A673 (cell line): ENCODE data around the gene PPM1F. TPM values are rescaled to one million over a fixed set of nuclear protein-coding genes. Genes with fewer than 3 reads are reported as not detected.
A peak's percentile ranks its signal among the peaks of the same experiment; 100 is the strongest.

Experiments
- BruUV-seq: library from RNA; stranded (reverse); fragments of 400-500 nt; replicated peaks from 2 replicates; lab custom pipeline; 2021; lab: Mats Ljungman, UMichigan
- CTCF ChIA-PET: fragments of 300-600 bp; sonication (Branson Sonifier 250); formaldehyde crosslinking; loops from one replicate; lab custom pipeline; 2022; ENCODE audit warnings: antibody characterized with exemption; lab: Charles Lee
- POLR2A ChIA-PET: fragments of 300-600 bp; sonication (Branson Sonifier 250); formaldehyde crosslinking; loops from one replicate; lab custom pipeline; 2022; ENCODE audit warnings: antibody characterized with exemption; ENCODE audit not compliant: low non-redundant PET; lab: Charles Lee
- DNase-seq: peaks from one replicate; pipeline ENCODE4 v3.0.0-alpha.2; 2015; ENCODE audit warnings: low spot score
- H3K27ac ChIP-seq: fragments of 200-600 bp; sonication (generic); 2 replicates; pipeline ENCODE4 v1.5.1; 2016; ENCODE audit warnings: mixed run types, low read depth, mild to moderate bottlenecking, mixed read lengths, antibody characterized with exemption, low read length; ENCODE audit not compliant: poor library complexity, severe bottlenecking
- H3K27me3 ChIP-seq: fragments of 200-600 bp; sonication (generic); replicated peaks from 2 replicates; pipeline ENCODE4 v1.6.1; 2017; ENCODE audit warnings: mixed run types, low read depth, mild to moderate bottlenecking, mixed read lengths, antibody characterized with exemption, low read length; ENCODE audit not compliant: insufficient read depth, poor library complexity
- H3K36me3 ChIP-seq: fragments of 200-600 bp; sonication (generic); 2 replicates; pipeline ENCODE4 v1.6.1; 2016; ENCODE audit warnings: mixed run types, mild to moderate bottlenecking, mixed read lengths, antibody characterized with exemption, low read length; ENCODE audit not compliant: insufficient read depth, poor library complexity, severe bottlenecking
- H3K4me1 ChIP-seq: fragments of 200-600 bp; sonication (generic); 2 replicates; pipeline ENCODE4 v1.6.1; 2017; ENCODE audit warnings: mixed run types, mild to moderate bottlenecking, mixed read lengths, antibody characterized with exemption, low read length; ENCODE audit not compliant: insufficient read depth, poor library complexity, severe bottlenecking
- H3K4me3 ChIP-seq: fragments of 200-600 bp; sonication (generic); 2 replicates; pipeline ENCODE4 v1.5.1; 2016; ENCODE audit warnings: low read depth, mixed run types, mild to moderate bottlenecking, mixed read lengths, low read length; ENCODE audit not compliant: poor library complexity, severe bottlenecking
- H3K9me3 ChIP-seq: fragments of 200-600 bp; sonication (generic); 2 replicates; pipeline ENCODE4 v1.6.1; 2016; ENCODE audit warnings: mixed run types, low read depth, mild to moderate bottlenecking, mixed read lengths, antibody characterized with exemption, low read length; ENCODE audit not compliant: poor library complexity, severe bottlenecking
- EZH2 ChIP-seq: fragments of 200-600 bp; sonication (generic); IDR thresholded peaks from 2 replicates; pipeline ENCODE4 v1.6.1; 2017; ENCODE audit warnings: borderline replicate concordance, low read depth, mild to moderate bottlenecking, mixed read lengths, antibody characterized with exemption, low read length; ENCODE audit not compliant: poor library complexity, severe bottlenecking
- intact Hi-C: fragments of 100-400 bp; cut with micrococcal nuclease; formaldehyde crosslinking; loops from one replicate; pipeline ENCODE4 v1.10.0; 2022; ENCODE audit not compliant: unreplicated experiment
- total RNA-seq: library from RNA; stranded (reverse); gene quantifications from 2 replicates; pipeline ENCODE4 v1.2.3, GENCODE V29; 2021
- TF ChIP-seq, protein P1 (sequence below): fragments of 300-800, 200-600 bp; sonication (generic); conservative IDR thresholded peaks from 2 replicates; pipeline ENCODE4 v1.5.1; 2017; ENCODE audit warnings: low read depth, mild to moderate bottlenecking, antibody characterized with exemption, low read length, moderate library complexity, mixed read lengths

Gene PPM1F
- total RNA-seq, 1 experiment from 2014 or later, result 101 TPM

GRCh38 chr22:21938906-21939305, 13.7 kb downstream of the PPM1F start:
- TF ChIP-seq EZH2, result no peak
- TF ChIP-seq, protein P1, sequence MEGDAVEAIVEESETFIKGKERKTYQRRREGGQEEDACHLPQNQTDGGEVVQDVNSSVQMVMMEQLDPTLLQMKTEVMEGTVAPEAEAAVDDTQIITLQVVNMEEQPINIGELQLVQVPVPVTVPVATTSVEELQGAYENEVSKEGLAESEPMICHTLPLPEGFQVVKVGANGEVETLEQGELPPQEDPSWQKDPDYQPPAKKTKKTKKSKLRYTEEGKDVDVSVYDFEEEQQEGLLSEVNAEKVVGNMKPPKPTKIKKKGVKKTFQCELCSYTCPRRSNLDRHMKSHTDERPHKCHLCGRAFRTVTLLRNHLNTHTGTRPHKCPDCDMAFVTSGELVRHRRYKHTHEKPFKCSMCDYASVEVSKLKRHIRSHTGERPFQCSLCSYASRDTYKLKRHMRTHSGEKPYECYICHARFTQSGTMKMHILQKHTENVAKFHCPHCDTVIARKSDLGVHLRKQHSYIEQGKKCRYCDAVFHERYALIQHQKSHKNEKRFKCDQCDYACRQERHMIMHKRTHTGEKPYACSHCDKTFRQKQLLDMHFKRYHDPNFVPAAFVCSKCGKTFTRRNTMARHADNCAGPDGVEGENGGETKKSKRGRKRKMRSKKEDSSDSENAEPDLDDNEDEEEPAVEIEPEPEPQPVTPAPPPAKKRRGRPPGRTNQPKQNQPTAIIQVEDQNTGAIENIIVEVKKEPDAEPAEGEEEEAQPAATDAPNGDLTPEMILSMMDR, result no peak
- no TSS peak for BruUV-seq
- no peaks in the 10 kb centered on the region for H3K9me3 ChIP-seq
- peak overlapping the region; percentile 91 for H3K27ac ChIP-seq
- peaks cover 42% of the 10 kb centered on the region for H3K36me3 ChIP-seq
- H3K27me3 ChIP-seq, result no peaks in the 10 kb centered on the region
- DNase-seq, result no peak
- ChIA-PET POLR2A (no interaction called here), CTCF (interaction anchor here (1.1 to 3.2 kb wide), 5 partner anchors 9 to 226 kb away, joined by 3 to 11 read pairs (median 4); partner anchors contain the start of genes PPM1F and YPEL1)
- no peak overlapping the region for H3K4me3 ChIP-seq
- H3K4me1 ChIP-seq, result peaks cover 64% of the 10 kb centered on the region
- intact Hi-C loops, result loop anchor here (1.0 kb wide), 1 partner anchor 226 kb away; no protein-coding TSS in a partner anchor

DNA sequence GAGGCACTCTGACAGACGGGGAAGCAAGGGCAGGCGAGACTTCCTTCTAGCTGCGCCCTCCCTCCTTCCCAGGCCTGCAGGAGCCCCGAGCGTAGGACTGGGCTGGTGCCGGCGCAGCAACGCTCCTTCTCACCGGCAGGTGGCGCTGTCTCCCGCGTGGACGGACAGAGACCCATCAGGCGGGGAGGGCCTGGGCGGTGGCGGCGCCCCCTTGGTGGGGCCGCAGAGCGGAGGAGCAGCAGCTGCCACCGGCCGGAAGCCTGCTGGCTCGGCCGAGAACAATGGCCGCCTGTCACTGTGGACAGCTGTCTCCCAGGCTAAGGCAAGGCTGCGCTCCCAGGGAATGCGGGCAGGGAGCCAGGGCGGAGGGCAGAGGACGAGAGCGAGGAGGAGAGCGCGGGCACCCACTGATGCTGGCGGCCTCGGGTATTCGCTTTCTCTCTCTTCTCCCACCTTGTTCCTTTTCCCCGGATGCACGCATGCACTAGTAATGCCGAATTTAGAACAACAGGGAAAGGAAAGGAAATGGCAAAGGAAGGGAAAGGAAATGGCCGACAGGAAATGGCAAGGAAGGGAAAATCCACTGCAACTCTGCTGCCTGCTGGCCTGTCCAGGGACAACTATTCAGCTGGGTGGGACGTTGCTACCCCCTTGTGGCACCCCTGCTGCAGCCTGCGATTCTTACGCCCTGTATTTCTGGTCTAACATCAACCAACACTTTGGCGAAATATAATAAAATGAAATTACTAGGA, 14.4 kb downstream of the PPM1F start:
- DNase-seq, result peak; percentile 94
- ChIA-PET POLR2A (no interaction called here), CTCF (interaction anchor here (0.6 to 3.2 kb wide), 7 partner anchors 8 to 863 kb away, joined by 3 to 11 read pairs (median 4); partner anchors contain the start of genes PPM1F and YPEL1)
- intact Hi-C loops, result loop anchor here (1.0 kb wide), 1 partner anchor 225 kb away; no protein-coding TSS in a partner anchor
- peak overlapping the region; percentile 49 for H3K4me3 ChIP-seq
- no TSS peak for BruUV-seq
- TF ChIP-seq, protein P1, result peak; percentile 97
- TF ChIP-seq EZH2, result no peak
- peaks cover 41% of the 10 kb centered on the region for H3K36me3 ChIP-seq
- H3K27ac ChIP-seq, result peak overlapping the region; percentile 91
- no peaks in the 10 kb centered on the region for H3K27me3 ChIP-seq
- peaks cover 57% of the 10 kb centered on the region for H3K4me1 ChIP-seq
- no peaks in the 10 kb centered on the region for H3K9me3 ChIP-seq

DNA sequence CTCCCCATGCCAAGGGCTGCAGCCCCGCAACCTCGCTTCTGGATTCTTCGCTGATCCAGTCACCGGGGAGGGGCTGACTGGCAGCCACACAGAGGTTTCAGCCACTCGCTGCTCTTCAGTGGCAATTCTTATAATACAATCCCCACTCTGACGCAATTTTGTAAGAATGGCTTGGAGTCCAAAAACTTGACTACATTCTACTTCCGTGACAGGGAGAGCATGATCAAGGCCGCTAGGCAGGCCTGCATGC, 14.9 kb downstream of the PPM1F start:
- no TSS peak for BruUV-seq
- TF ChIP-seq, protein P1, result no peak
- no peak for TF ChIP-seq EZH2
- ChIA-PET CTCF (interaction anchor here (0.6 to 3.2 kb wide), 3 partner anchors 10 to 862 kb away, joined by 3 to 11 read pairs (median 7); partner anchors contain the start of gene PPM1F), POLR2A (no interaction called here)
- Histone ChIP-seq H3K27ac (peak overlapping the region; percentile 91), H3K9me3 (no peaks in the 10 kb centered on the region), H3K4me1 (peaks cover 52% of the 10 kb centered on the region), H3K27me3 (no peaks in the 10 kb centered on the region), H3K4me3 (peak overlapping the region; percentile 49), H3K36me3 (peaks cover 46% of the 10 kb centered on the region)
- intact Hi-C loops, result loop anchor here (1.0 kb wide), 1 partner anchor 224 kb away; no protein-coding TSS in a partner anchor
- no peak for DNase-seq
